IPS DF 6.9 (cell line): ENCODE measurements around the gene TMEM123.
A peak's percentile ranks its signal among the peaks of the same experiment; 100 is the strongest.
"Not testable (repeated sequence)": the region's sequence is repeated elsewhere in the genome, so short reads cannot be mapped to it uniquely, and the experiment has no call there.

ENCODE experiments used
- DNase-seq: peaks from one replicate; pipeline ENCODE4 v3.0.0-alpha.2; 2013; ENCODE audit warnings: low read depth, low spot score
- H3K27ac ChIP-seq: one replicate; pipeline ENCODE4 v1.5.1; 2013; ENCODE audit warnings: low read length, control low read depth
- H3K27me3 ChIP-seq: 2 replicates; pipeline ENCODE4 v1.6.1; 2013; ENCODE audit warnings: mild to moderate bottlenecking, low read length; ENCODE audit not compliant: control insufficient read depth, insufficient read depth
- H3K36me3 ChIP-seq: 2 replicates; pipeline ENCODE4 v1.6.1; 2013; ENCODE audit warnings: low read length; ENCODE audit not compliant: control insufficient read depth, insufficient read depth
- H3K4me1 ChIP-seq: 2 replicates; pipeline ENCODE4 v1.6.1; 2013; ENCODE audit warnings: low read length; ENCODE audit not compliant: control insufficient read depth, insufficient read depth
- H3K4me3 ChIP-seq: 2 replicates; pipeline ENCODE4 v1.5.1; 2013; ENCODE audit warnings: mild to moderate bottlenecking, low read length
- H3K9me3 ChIP-seq: 2 replicates; pipeline ENCODE4 v1.6.1; 2013; ENCODE audit warnings: low read length, inconsistent platforms; ENCODE audit not compliant: control insufficient read depth, insufficient read depth
- WGBS: extraction: QIAGEN DNeasy Blood & Tissue Kit; methylation state at CpG from one replicate; pipeline ENCODE4 v1.1.7; 2013; ENCODE audit warnings: mixed read lengths, missing lambda C conversion rate; ENCODE audit not compliant: insufficient read length, insufficient coverage; 5-methylcytosine and 5-hydroxymethylcytosine counted together

Gene TMEM123

DNA sequence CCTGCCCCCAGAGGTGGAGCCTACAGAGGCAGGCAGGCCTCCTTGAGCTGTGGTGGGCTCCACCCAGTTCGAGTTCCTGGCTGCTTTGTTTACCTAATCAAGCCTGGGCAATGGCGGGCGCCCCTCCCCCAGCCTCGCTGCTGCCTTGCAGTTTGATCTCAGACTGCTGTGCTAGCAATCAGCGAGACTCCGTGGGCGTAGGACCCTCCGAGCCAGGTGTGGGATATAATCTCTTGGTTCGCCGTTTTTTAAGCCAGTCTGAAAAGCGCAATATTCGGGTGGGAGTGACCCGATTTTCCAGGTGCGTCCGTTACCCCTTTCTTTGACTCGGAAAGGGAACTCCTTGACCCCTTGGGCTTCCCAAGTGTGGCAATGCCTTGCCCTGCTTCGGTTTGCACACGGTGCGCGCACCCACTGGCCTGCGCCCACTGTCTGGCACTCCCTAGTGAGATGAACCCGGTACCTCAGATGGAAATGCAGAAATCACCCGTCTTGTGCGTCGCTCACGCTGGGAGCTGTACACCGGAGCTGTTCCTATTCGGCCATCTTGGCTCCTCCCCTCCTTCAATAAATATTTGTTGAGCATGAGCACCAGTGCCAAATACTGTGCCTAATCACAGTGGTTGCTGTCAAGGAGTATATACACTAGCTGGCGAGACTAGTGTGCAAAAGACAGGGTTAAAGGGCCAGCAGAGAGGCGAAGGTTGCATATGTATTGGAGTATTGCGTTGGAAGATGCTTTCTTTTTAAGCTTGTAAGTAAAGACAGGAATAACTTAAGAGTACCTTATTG, 77.7 kb downstream of the TMEM123 start:
- WGBS: no CpG with 5 or more reads among the region's 31 CpGs
- H3K36me3 ChIP-seq, H3K4me1 ChIP-seq, H3K9me3 ChIP-seq, H3K27me3 ChIP-seq, DNase-seq, H3K27ac ChIP-seq: not testable (repeated sequence)
- peak overlapping the region; percentile 32; the same call in 1 of the 2 replicates for H3K4me3 ChIP-seq

DNA sequence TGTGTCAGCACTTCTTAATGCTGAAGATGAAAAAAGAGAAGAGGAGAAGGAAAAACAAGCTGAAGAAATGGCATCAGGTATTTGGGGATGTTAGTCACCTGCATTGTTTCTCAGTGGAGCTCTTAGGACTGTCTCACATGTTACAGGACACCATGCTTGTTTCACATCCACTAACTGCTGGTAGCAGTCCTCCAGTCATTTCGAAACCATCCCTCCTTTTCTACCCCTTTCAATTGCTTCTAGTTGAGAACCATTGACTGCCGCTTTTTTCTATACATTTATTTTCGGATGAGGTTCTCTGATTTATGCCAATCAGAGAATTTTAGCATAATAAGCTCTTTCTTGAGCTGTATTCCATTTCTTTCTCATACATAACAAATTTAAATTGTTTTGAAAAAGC, 84.1 kb downstream of the TMEM123 start:
- H3K36me3 ChIP-seq: peaks cover 2% of the 10 kb centered on the region; the same call in 1 of the 2 replicates
- H3K27ac ChIP-seq: no peak overlapping the region
- no peak for DNase-seq
- no peaks in the 10 kb centered on the region for H3K4me1 ChIP-seq
- no peaks in the 10 kb centered on the region for H3K27me3 ChIP-seq
- no peak overlapping the region for H3K4me3 ChIP-seq
- WGBS: no CpG with 5 or more reads among the region's 3 CpGs
- H3K9me3 ChIP-seq: no peaks in the 10 kb centered on the region

GRCh38 chr11:102367364-102367763, 85.2 kb downstream of the TMEM123 start:
- H3K4me1 ChIP-seq: no peaks in the 10 kb centered on the region
- H3K36me3 ChIP-seq: peaks cover 2% of the 10 kb centered on the region; the same call in 1 of the 2 replicates
- no peaks in the 10 kb centered on the region for H3K27me3 ChIP-seq
- H3K4me3 ChIP-seq: no peak overlapping the region
- H3K9me3 ChIP-seq: no peaks in the 10 kb centered on the region
- no CpG with 5 or more reads among the region's 6 CpGs for WGBS
- no peak overlapping the region for H3K27ac ChIP-seq
- DNase-seq: no peak

- Histone ChIP-seq H3K9me3 (no peaks in the 10 kb centered on the region), H3K27me3 (no peaks in the 10 kb centered on the region), H3K4me1 (no peaks in the 10 kb centered on the region), H3K4me3 (no peak overlapping the region), H3K36me3 (peaks cover 4% of the 10 kb centered on the region), H3K27ac (no peak overlapping the region)
- WGBS: no CpG with 5 or more reads among the region's 1 CpG
- no peak for DNase-seq
Observed at GRCh38 chr11:102364991-102365390, 87.6 kb downstream of the TMEM123 start.

DNA sequence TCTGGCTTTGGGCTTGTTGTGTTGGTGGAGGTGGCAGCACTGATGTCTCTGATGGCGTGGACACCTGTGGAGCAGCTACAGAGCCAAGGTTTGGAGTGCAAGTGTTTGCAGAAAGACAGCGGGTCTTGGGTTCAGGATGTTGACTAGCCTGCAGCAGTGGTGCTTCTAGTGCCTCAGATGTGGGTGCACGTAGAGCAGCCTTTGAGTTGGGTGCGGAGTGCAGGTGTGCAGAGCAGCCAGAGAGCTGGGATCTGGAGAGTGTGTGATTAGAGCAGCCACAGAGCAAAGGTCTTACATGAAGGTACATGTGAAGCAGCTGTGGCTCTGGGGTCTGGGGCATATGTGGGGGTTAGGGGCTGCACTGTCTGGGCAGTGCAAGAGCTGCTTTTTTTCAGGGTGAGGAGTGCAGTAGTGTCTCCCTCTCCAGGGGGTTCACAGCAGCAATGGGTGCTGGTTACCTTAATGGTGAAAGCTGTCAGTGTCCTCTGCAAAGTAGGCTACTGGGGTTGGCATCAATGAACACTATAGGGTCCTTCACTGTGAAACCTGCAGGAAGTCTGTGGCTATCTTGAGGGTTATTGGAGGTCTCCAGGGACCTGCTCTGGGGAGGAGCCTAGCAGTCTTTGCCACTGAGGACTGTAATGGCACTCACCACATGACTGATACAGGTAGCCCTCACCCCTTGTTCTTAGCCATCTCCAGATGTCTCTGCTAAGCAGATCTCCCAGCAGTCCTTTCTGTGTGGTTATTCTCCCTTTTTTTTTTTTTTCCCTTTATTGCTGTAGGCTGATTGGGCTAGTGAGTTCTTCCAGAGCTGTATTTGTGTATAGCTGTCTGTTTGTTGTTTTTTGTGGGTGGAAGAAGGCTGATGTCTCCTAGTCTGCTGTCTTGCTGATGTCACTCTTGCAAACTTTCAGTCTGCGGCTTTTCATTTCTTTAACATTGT, 91.2 kb downstream of the TMEM123 start:
- Histone ChIP-seq H3K36me3 (peaks cover 2% of the 10 kb centered on the region; the same call in 1 of the 2 replicates), H3K27me3 (no peaks in the 10 kb centered on the region), H3K4me3 (no peak overlapping the region), H3K4me1 (no peaks in the 10 kb centered on the region), H3K9me3 (no peaks in the 10 kb centered on the region), H3K27ac (no peak overlapping the region)
- WGBS: no CpG with 5 or more reads among the region's 5 CpGs
- no peak for DNase-seq

DNA sequence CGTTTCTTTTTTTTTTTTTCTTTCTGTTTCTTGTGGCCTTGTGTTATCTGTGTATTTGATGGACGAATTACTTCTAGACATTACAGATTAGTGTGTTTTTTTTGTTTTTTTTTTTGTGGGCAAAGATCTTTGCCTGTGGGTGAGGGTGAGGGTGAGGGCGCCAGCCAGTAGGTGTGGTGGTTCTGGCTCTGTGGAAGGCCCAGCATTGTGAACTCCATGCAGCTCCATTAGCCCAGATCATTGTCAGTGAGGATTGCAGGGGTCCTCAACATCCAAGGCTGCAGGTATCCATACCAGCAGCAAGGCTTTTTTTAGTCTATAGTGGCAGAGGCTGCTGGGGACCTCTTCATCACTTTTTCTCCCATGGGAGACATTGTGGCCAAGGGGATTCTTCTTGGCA, 91.9 kb downstream of the TMEM123 start:
- no CpG with 5 or more reads among the region's 3 CpGs for WGBS
- no peak for DNase-seq
- Histone ChIP-seq H3K27ac (no peak overlapping the region), H3K4me3 (no peak overlapping the region), H3K4me1 (no peaks in the 10 kb centered on the region), H3K9me3 (no peaks in the 10 kb centered on the region), H3K36me3 (peaks cover 2% of the 10 kb centered on the region; the same call in 1 of the 2 replicates), H3K27me3 (no peaks in the 10 kb centered on the region)

DNA sequence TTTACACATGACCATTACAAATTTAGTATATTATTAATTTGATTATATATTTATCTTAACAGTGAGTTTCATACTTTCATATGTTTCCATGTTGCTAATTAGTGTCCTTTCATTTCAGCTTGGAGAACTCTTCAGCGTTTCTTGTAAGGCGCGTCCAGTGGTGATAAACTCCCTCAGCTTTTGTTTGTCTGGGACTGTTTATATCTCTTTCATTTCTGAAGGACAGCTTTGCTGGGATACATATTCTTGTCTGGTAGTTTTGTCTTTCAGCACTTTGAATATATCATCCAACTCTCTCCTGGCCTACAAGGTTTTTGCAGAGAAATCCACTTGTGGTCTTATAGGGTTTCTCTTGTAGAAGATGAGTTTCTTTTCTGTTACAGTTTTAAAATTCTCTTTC, 93.2 kb downstream of the TMEM123 start:
- H3K9me3 ChIP-seq: no peaks in the 10 kb centered on the region
- no CpG with 5 or more reads among the region's 3 CpGs for WGBS
- no peak for DNase-seq
- H3K36me3 ChIP-seq: peaks cover 2% of the 10 kb centered on the region; the same call in 1 of the 2 replicates
- no peaks in the 10 kb centered on the region for H3K4me1 ChIP-seq
- no peak overlapping the region for H3K27ac ChIP-seq
- H3K4me3 ChIP-seq: no peak overlapping the region
- no peaks in the 10 kb centered on the region for H3K27me3 ChIP-seq

DNA sequence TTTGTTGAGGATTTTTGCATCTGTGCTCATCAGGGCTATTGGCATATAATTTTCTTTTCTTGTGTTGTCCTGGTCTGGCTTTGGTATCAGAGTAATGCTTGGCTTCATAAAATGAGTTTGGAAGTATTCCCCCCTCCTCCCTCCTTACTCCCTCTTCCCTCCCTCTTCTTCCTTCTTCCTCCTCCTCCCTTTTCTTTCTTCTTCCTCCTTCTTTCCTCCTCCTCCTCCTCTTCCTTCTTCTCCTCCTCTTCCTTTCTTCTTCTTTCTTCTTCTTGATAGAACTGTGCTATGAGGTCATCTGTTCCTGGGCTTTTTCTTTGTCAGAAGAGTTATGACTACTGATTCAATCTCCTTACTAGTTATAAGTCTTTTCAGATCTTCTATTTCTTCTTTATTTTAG, 95.4 kb downstream of the TMEM123 start:
- Histone ChIP-seq H3K27me3 (no peaks in the 10 kb centered on the region), H3K36me3 (peaks cover 2% of the 10 kb centered on the region; the same call in 1 of the 2 replicates), H3K4me1 (no peaks in the 10 kb centered on the region), H3K27ac (no peak overlapping the region), H3K9me3 (no peaks in the 10 kb centered on the region), H3K4me3 (no peak overlapping the region)
- no peak for DNase-seq

GRCh38 chr11:102347462-102348370, 104.8 kb downstream of the TMEM123 start:
- Histone ChIP-seq H3K9me3 (no peaks in the 10 kb centered on the region), H3K4me3 (peak overlapping the region; percentile 71), H3K27ac (no peak overlapping the region), H3K4me1 (peaks cover 1% of the 10 kb centered on the region; the same call in 1 of the 2 replicates), H3K27me3 (no peaks in the 10 kb centered on the region), H3K36me3 (no peaks in the 10 kb centered on the region)
- WGBS: no CpG with 5 or more reads among the region's 33 CpGs
- DNase-seq: no peak
